PC-3 (cell line): Measurements from ENCODE around the gene RIN1.

Source experiments
- CTCF ChIP-seq: fragments of 300-600 bp; sonication (generic); conservative IDR thresholded peaks from 2 replicates; pipeline ENCODE4 v1.5.1; 2017; ENCODE audit warnings: antibody characterized with exemption, low read depth, mild to moderate bottlenecking, low read length
- EZH2 ChIP-seq: fragments of 300-600 bp; sonication (generic); IDR thresholded peaks from one replicate; pipeline ENCODE4 v1.6.1; 2017; ENCODE audit warnings: antibody characterized with exemption, mild to moderate bottlenecking, low read length; ENCODE audit not compliant: unreplicated experiment
- EZH2phosphoT487 ChIP-seq: fragments of 300-600 bp; sonication (generic); IDR thresholded peaks from 2 replicates; pipeline ENCODE4 v1.6.1; 2018; ENCODE audit warnings: mild to moderate bottlenecking, antibody characterized with exemption, low read length, borderline replicate concordance

GRCh38 chr11:66322732-66323427 is 13.4 kb downstream of the RIN1 start:
- TF ChIP-seq CTCF (no peak), EZH2 (no peak), EZH2phosphoT487 (no peak)
